Endothelial cell of umbilical vein (primary cell): ENCODE results near the gene CCND1. TPM values are rescaled to one million over a fixed set of nuclear protein-coding genes. Genes with fewer than 3 reads are reported as not detected.

ENCODE experiments used
- BruUV-seq: library from RNA; stranded (reverse); fragments of 400-500 nt; replicated peaks from 2 replicates; lab custom pipeline; 2021; lab: Mats Ljungman, UMichigan
- CTCF ChIA-PET: fragments of 300-600, 350-600 bp; sonication (Branson Sonifier 250); formaldehyde crosslinking; loops from one replicate; lab custom pipeline; 2021; ENCODE audit warnings: antibody characterized with exemption, inconsistent platforms; lab: Charles Lee
- POLR2A ChIA-PET: fragments of 300-600, 350-600 bp; sonication (Branson Sonifier 250); formaldehyde crosslinking; loops from one replicate; lab custom pipeline; 2021; ENCODE audit warnings: antibody characterized with exemption, inconsistent platforms; lab: Charles Lee
- DNase-seq: peaks from one replicate; pipeline ENCODE4 v3.0.0-alpha.2; 2011; ENCODE audit warnings: low read depth, low spot score
- FAIRE-seq: peaks from 2 replicates; lab custom pipeline; 2011; peaks lifted over from hg19 to GRCh38; lab: Jason Lieb, UNC
- H2AFZ ChIP-seq: 2 replicates; pipeline ENCODE4 v1.6.0; 2012; ENCODE audit warnings: low read depth, low read length, control low read depth, inconsistent platforms
- H3K27ac ChIP-seq: 2 replicates; pipeline ENCODE4 v1.5.1; 2011; ENCODE audit warnings: low read depth, mild to moderate bottlenecking, control low read depth, low read length, moderate library complexity; ENCODE audit not compliant: insufficient read depth
- H3K27me3 ChIP-seq, 2 experiments: 2 replicates each; pipeline versions ENCODE4 v1.6.0 to v1.6.1; 2011; ENCODE audit warnings: low read length in 2 of 2, mixed read lengths in 1 of 2; ENCODE audit not compliant: control insufficient read depth in 2 of 2, insufficient read depth in 2 of 2
- H3K36me3 ChIP-seq, 2 experiments: 2 replicates in 1 of 2; 3 replicates in 1 of 2; pipeline ENCODE4 v1.5.1; 2011; ENCODE audit warnings: low read length in 2 of 2, mild to moderate bottlenecking in 1 of 2, moderate library complexity in 1 of 2; ENCODE audit not compliant: control insufficient read depth in 2 of 2, insufficient read depth in 2 of 2; ENCODE audit errors: extremely low read depth in 1 of 2
- H3K4me1 ChIP-seq: 3 replicates; pipeline ENCODE4 v1.5.1; 2011; ENCODE audit warnings: mild to moderate bottlenecking, low read length; ENCODE audit not compliant: control insufficient read depth, insufficient read depth; ENCODE audit errors: extremely low read depth
- H3K4me2 ChIP-seq: 2 replicates; pipeline ENCODE4 v1.6.1; 2011; ENCODE audit warnings: low read length, control low read depth, mixed read lengths; ENCODE audit not compliant: insufficient read depth
- H3K4me3 ChIP-seq, 3 experiments: fragments of 200-600 bp in 1 of 3; sonication (generic), shearing (Covaris generic) in 1 of 3; replicated peaks in 1 of 3; 2 replicates each; pipeline ENCODE4 v1.5.1; 2011 to 2016; ENCODE audit warnings: control low read depth in 3 of 3, low read length in 3 of 3, mild to moderate bottlenecking in 2 of 3, inconsistent platforms in 1 of 3, low read depth in 1 of 3, moderate library complexity in 1 of 3; ENCODE audit not compliant: insufficient read depth in 1 of 3
- H3K79me2 ChIP-seq: 2 replicates; pipeline ENCODE4 v1.6.0; 2012; ENCODE audit warnings: low read length, inconsistent platforms; ENCODE audit not compliant: control insufficient read depth, insufficient read depth
- H3K9ac ChIP-seq: replicated peaks from 2 replicates; pipeline ENCODE3; 2011; ENCODE audit warnings: low read length, control low read depth; ENCODE audit not compliant: insufficient read depth; ENCODE audit errors: extremely low read depth
- H3K9me1 ChIP-seq: replicated peaks from 3 replicates; pipeline ENCODE4 v1.6.0; 2011; ENCODE audit warnings: mild to moderate bottlenecking, low read length; ENCODE audit not compliant: control insufficient read depth, insufficient read depth; ENCODE audit errors: extremely low read depth
- H3K9me3 ChIP-seq: replicated peaks from 2 replicates; pipeline ENCODE4 v1.5.1; 2012; ENCODE audit warnings: low read length, inconsistent platforms; ENCODE audit not compliant: control insufficient read depth, insufficient read depth
- H4K20me1 ChIP-seq: replicated peaks from 2 replicates; pipeline ENCODE3; 2011; ENCODE audit warnings: mild to moderate bottlenecking, low read length; ENCODE audit not compliant: control insufficient read depth, insufficient read depth; ENCODE audit errors: extremely low read depth
- EZH2 ChIP-seq: IDR thresholded peaks from 2 replicates; pipeline ENCODE4 v1.6.1; 2012; ENCODE audit warnings: borderline replicate concordance, low read depth, mild to moderate bottlenecking, moderate library complexity, low read length, inconsistent platforms; ENCODE audit not compliant: severe bottlenecking
- FOS ChIP-seq: IDR thresholded peaks from 2 replicates; pipeline ENCODE4 v1.6.1; 2011; ENCODE audit warnings: mild to moderate bottlenecking, low read length, moderate library complexity, borderline replicate concordance; ENCODE audit not compliant: insufficient read depth
- GATA2 ChIP-seq: IDR thresholded peaks from 2 replicates; pipeline ENCODE4 v1.7.0; 2011; ENCODE audit warnings: low read depth, mild to moderate bottlenecking, moderate library complexity, mixed read lengths, low read length; ENCODE audit not compliant: insufficient read length, insufficient read depth
- JUN ChIP-seq: IDR thresholded peaks from 2 replicates; pipeline ENCODE4 v1.6.1; 2011; ENCODE audit warnings: borderline replicate concordance, low read depth; ENCODE audit not compliant: insufficient read length, insufficient read depth
- MYC ChIP-seq: IDR thresholded peaks from one replicate; pipeline ENCODE4 v1.6.1; 2011; ENCODE audit warnings: mild to moderate bottlenecking, low read depth, low read length
- POLR2A ChIP-seq: IDR thresholded peaks from 2 replicates; pipeline ENCODE4 v1.6.1; 2012; ENCODE audit warnings: low read depth, mild to moderate bottlenecking, control low read depth, low read length
- POLR2AphosphoS5 ChIP-seq: IDR thresholded peaks from 2 replicates; pipeline ENCODE4 v1.6.1; 2012; ENCODE audit warnings: low read depth, mild to moderate bottlenecking, control low read depth, low read length, moderate library complexity; ENCODE audit not compliant: insufficient read depth
- dilution Hi-C: fragments of 300-500 bp; cut with MboI; formaldehyde crosslinking; loops from one replicate; pipeline ENCODE4 v1.15.0; 2019; ENCODE audit warnings: low sequenced_read_pairs; ENCODE audit not compliant: extremely low pct_ligation_motif_present
- intact Hi-C: fragments of 100-400 bp; cut with micrococcal nuclease; formaldehyde crosslinking; loops from one replicate; pipeline ENCODE4 v1.10.0; 2022
- polyA plus RNA-seq, 4 experiments: library from polyadenylated mRNA; depleted of rRNA in 3 of 4; stranded (reverse) in 3 of 4; unstranded in 1 of 4; fragments of >200 nt; gene quantifications; 2 replicates each; pipeline versions ENCODE4 v1.2.1 to v1.2.3, GENCODE V29; 2011 to 2012; ENCODE audit warnings: missing spikeins in 1 of 4
- total RNA-seq: library from RNA; stranded (reverse); gene quantifications from 2 replicates; pipeline ENCODE4 v1.2.3, GENCODE V29; 2021
- TF ChIP-seq, protein P1 (sequence below): IDR thresholded peaks from 2 replicates; pipeline ENCODE4 v1.6.1; 2011; ENCODE audit not compliant: insufficient read depth, insufficient read length
- TF ChIP-seq, protein P2 (sequence below), 2 donors: IDR thresholded peaks; 1 replicate in 1 of 2; 2 replicates in 1 of 2; pipeline ENCODE4 v1.5.1; 2011; ENCODE audit warnings: low read length in 2 of 2, mild to moderate bottlenecking in 2 of 2, moderate library complexity in 2 of 2, control low read depth in 1 of 2, inconsistent platforms in 1 of 2, low read depth in 1 of 2; ENCODE audit not compliant: insufficient read depth in 1 of 2; ENCODE audit errors: extremely low read depth in 1 of 2

The CCND1 gene
- total and polyA plus RNA-seq, 2 donors (not counting 3 experiments of a cell fraction or from before 2014, with no cell fraction given): 98.7 to 370 TPM

- Histone ChIP-seq H3K4me3 (no peak overlapping the region), H2AFZ (no peak overlapping the region), H3K9ac (no peak overlapping the region), H3K9me3 (no peaks in the 10 kb centered on the region), H4K20me1 (no peaks in the 10 kb centered on the region), H3K27me3 (no peaks in the 10 kb centered on the region), H3K79me2 (no peaks in the 10 kb centered on the region), H3K36me3 (peaks cover 11 to 13% of the 10 kb centered on the region in 2 experiments), H3K4me2 (no peak overlapping the region), H3K4me1 (peaks cover 3% of the 10 kb centered on the region), H3K9me1 (no peaks in the 10 kb centered on the region), H3K27ac (no peak overlapping the region)
- CTCF ChIA-PET: interaction anchor here (1.1 to 6.1 kb wide), 2 partner anchors 15 to 554 kb away, joined by 3 to 47 read pairs; no protein-coding TSS in a partner anchor
- intact Hi-C loops: loop anchor here (5.0 kb wide), 1 partner anchor 553 kb away; no protein-coding TSS in a partner anchor
- FAIRE-seq (no peak), DNase-seq (no peak)
- dilution Hi-C loops: loop anchor here (25.0 kb wide), 1 partner anchor 543 kb away; no protein-coding TSS in a partner anchor
- no TSS peak for BruUV-seq
- TF ChIP-seq POLR2A (peak; percentile 13), JUN (no peak)
- POLR2A ChIA-PET: no interaction called here
Measured at GRCh38 chr11:69655479-69656428, 14.8 kb downstream of the CCND1 start.

GRCh38 chr11:69656536-69657455, 15.8 kb downstream of the CCND1 start:
- Histone ChIP-seq H3K36me3 (peaks cover 5 to 11% of the 10 kb centered on the region in 2 experiments), H3K27ac (no peak overlapping the region), H3K9me3 (no peaks in the 10 kb centered on the region), H3K4me1 (peaks cover 3% of the 10 kb centered on the region), H3K4me2 (no peak overlapping the region), H3K79me2 (no peaks in the 10 kb centered on the region), H3K9ac (no peak overlapping the region), H3K27me3 (no peaks in the 10 kb centered on the region), H4K20me1 (no peaks in the 10 kb centered on the region), H3K4me3 (no peak overlapping the region), H3K9me1 (no peaks in the 10 kb centered on the region), H2AFZ (no peak overlapping the region)
- dilution Hi-C loops (loop anchor here (25.0 kb wide), 1 partner anchor 544 kb away; no protein-coding TSS in a partner anchor), intact Hi-C loops (loop anchor here (5.0 kb wide), 1 partner anchor 554 kb away; no protein-coding TSS in a partner anchor)
- DNase-seq (no peak), FAIRE-seq (no peak)
- ChIA-PET CTCF (interaction anchor here (6.1 kb wide), 1 partner anchor 14 kb away, joined by 47 read pairs; no protein-coding TSS in a partner anchor), POLR2A (no interaction called here)
- TF ChIP-seq GATA2 (no peak), MYC (no peak), JUN (no peak), FOS (no peak), POLR2AphosphoS5 (no peak), POLR2A (no peak), EZH2 (no peak)
- TF ChIP-seq, protein P1, sequence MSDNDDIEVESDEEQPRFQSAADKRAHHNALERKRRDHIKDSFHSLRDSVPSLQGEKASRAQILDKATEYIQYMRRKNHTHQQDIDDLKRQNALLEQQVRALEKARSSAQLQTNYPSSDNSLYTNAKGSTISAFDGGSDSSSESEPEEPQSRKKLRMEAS: no peak
- TF ChIP-seq, protein P2, sequence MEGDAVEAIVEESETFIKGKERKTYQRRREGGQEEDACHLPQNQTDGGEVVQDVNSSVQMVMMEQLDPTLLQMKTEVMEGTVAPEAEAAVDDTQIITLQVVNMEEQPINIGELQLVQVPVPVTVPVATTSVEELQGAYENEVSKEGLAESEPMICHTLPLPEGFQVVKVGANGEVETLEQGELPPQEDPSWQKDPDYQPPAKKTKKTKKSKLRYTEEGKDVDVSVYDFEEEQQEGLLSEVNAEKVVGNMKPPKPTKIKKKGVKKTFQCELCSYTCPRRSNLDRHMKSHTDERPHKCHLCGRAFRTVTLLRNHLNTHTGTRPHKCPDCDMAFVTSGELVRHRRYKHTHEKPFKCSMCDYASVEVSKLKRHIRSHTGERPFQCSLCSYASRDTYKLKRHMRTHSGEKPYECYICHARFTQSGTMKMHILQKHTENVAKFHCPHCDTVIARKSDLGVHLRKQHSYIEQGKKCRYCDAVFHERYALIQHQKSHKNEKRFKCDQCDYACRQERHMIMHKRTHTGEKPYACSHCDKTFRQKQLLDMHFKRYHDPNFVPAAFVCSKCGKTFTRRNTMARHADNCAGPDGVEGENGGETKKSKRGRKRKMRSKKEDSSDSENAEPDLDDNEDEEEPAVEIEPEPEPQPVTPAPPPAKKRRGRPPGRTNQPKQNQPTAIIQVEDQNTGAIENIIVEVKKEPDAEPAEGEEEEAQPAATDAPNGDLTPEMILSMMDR (IDR thresholded peaks at IDR 0.05; ENCODE audit: extremely low read depth in 1 of 2, insufficient read depth in 1 of 2, low read depth in 1 of 2, low read length in 2 of 2): no peak
- BruUV-seq: no TSS peak
